Measurements from ENCODE around the gene AHI1. TPM values are rescaled to one million over a fixed set of nuclear protein-coding genes. Genes with fewer than 3 reads are reported as not detected.

Gene AHI1
- total RNA-seq, 1 donor from 2014 or later: 21.0 TPM

DNA sequence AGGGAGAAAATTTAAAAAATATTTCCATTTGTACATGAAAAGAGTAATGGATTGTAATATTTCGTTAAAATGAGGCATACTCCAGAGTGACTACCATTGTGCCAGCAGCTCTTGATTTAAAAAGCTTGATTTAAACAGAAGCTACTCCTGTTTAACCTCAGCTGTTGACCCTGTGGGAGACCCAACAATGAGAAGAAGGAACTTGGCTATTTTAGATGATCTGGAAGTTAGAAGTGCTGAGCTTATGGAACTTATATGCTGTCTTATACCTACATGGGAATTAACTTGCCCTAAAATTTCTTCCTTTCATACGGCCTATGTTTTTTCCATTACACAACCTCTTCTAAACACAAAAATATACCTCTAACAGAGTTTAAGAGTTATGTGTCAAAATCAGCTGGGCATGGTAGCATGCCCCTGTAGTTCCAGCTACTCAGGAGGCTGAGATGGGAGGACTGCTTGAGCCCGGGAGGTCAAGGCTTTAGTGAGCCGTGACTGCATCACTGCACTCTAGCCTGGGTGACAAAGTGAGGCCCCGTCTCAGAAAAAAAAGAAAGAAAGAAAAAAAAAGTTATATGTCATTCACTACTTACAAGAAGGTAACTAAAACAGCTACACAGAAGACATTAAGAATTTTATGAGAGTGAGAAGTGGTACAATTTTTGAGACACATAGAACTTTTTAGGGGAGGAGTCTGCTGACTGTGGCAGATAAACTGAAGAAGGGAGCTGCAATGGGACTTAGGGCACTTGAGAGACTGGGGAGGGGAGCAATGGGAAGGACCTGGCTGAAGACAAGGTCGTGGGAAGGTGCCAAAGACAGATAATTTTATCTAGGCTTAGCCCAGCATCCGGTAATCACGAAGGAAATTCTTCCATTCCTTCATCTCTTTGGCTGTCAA is 176.6 kb downstream of the AHI1 start:
- DNase-seq (no peak), ATAC-seq (ENCODE audit: low read depth) (no peak)
- ChIA-PET POLR2A (no interaction called here), CTCF (no interaction called here)
- Mint-ChIP-seq H3K36me3 (ENCODE audit: low read depth) (peaks cover 3% of the 10 kb centered on the region), H3K27ac (no peak overlapping the region), H3K4me1 (peaks cover 13% of the 10 kb centered on the region), H3K4me3 (no peak overlapping the region), H3K9me3 (no peaks in the 10 kb centered on the region), H3K27me3 (no peaks in the 10 kb centered on the region)
- intact Hi-C loops (cut with micrococcal nuclease): no loop called here
- no peak for TF ChIP-seq CTCF (IDR thresholded peaks at IDR 0.05)

GRCh38 chr6:135319819-135320218 is 177.7 kb downstream of the AHI1 start:
- Mint-ChIP-seq H3K27me3 (no peaks in the 10 kb centered on the region), H3K4me1 (peaks cover 13% of the 10 kb centered on the region), H3K4me3 (no peak overlapping the region), H3K27ac (no peak overlapping the region), H3K36me3 (ENCODE audit: low read depth) (peaks cover 3% of the 10 kb centered on the region), H3K9me3 (no peaks in the 10 kb centered on the region)
- CTCF ChIA-PET: no interaction called here
- intact Hi-C loops (cut with micrococcal nuclease): no loop called here
- ATAC-seq (ENCODE audit: low read depth): no peak
- no peak for DNase-seq
- POLR2A ChIA-PET: no interaction called here
- TF ChIP-seq CTCF (IDR thresholded peaks at IDR 0.05): no peak

DNA sequence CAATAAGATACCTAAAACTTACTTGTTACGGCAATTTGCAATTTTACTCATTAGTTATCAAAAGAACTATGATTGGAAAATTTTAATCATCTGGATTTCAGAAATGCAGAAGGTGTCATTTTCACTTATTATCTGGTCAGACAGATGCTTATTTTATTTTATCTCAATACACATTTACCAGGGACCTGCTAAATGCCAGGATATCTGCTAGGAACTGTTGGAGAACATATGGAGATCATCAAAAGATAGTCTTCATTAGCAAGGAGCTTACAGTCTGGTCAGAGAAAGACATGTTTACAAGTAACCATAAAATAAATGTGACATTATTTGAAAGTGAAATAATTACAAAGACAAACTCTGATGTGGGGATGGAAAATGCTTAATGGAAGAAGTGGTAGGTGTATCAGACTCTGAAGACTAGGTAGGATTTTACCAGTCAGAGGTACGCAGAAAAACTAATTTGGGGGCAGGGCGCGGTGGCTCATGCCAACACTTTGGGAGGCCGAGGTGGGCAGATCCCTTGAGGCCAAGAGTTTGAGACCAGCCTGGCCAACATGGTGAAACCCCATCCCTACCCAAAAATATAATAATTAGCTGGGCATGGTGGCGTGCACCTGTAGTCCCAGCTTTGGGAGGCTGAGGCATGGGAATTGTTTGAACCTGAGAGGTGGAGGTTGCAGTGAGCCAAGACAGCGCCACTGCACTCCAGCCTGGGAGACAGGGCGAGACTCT is 178.6 kb downstream of the AHI1 start:
- CTCF ChIA-PET: no interaction called here
- TF ChIP-seq CTCF (IDR thresholded peaks at IDR 0.05): no peak
- ATAC-seq (ENCODE audit: low read depth) (no peak), DNase-seq (no peak)
- peaks cover 3% of the 10 kb centered on the region for H3K36me3 Mint-ChIP-seq (ENCODE audit: low read depth)
- no peak overlapping the region for H3K4me3 Mint-ChIP-seq
- no peaks in the 10 kb centered on the region for H3K27me3 Mint-ChIP-seq
- POLR2A ChIA-PET: no interaction called here
- peaks cover 13% of the 10 kb centered on the region for H3K4me1 Mint-ChIP-seq
- H3K9me3 Mint-ChIP-seq: no peaks in the 10 kb centered on the region
- no peak overlapping the region for H3K27ac Mint-ChIP-seq
- intact Hi-C loops (cut with micrococcal nuclease): no loop called here

DNA sequence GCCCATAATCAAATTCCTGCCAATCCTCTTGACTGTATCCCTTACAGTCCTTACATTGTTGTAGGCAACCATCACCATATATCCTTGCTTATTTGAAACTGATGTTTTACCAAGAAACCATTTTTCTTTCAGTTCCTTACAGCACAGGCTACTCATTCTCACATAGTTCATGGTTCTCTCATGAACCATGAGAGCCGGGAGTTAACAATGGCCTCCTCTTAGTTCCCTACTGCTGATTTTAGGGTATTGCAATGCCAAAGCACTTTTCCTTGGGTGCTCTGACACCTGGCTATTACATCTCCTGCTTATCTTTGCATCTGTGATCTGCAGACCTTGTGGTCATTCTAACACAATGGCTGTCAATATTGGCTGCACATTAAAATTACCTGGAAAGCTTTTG is 183.0 kb downstream of the AHI1 start:
- peak; percentile 25 for ATAC-seq (ENCODE audit: low read depth)
- Mint-ChIP-seq H3K4me1 (no peaks in the 10 kb centered on the region), H3K4me3 (no peak overlapping the region), H3K9me3 (no peaks in the 10 kb centered on the region), H3K27me3 (no peaks in the 10 kb centered on the region), H3K27ac (no peak overlapping the region), H3K36me3 (ENCODE audit: low read depth) (peaks cover 7% of the 10 kb centered on the region)
- DNase-seq: no peak
- intact Hi-C loops (cut with micrococcal nuclease): no loop called here
- no peak for TF ChIP-seq CTCF (IDR thresholded peaks at IDR 0.05)
- ChIA-PET CTCF (no interaction called here), POLR2A (no interaction called here)

GRCh38 chr6:135311446-135312200 is 185.9 kb downstream of the AHI1 start:
- H3K9me3 Mint-ChIP-seq: no peaks in the 10 kb centered on the region
- intact Hi-C loops (cut with micrococcal nuclease): no loop called here
- peaks cover 6% of the 10 kb centered on the region for H3K36me3 Mint-ChIP-seq (ENCODE audit: low read depth)
- no peak for TF ChIP-seq CTCF (IDR thresholded peaks at IDR 0.05)
- H3K4me1 Mint-ChIP-seq: peaks cover 5% of the 10 kb centered on the region
- ChIA-PET POLR2A (no interaction called here), CTCF (no interaction called here)
- H3K4me3 Mint-ChIP-seq: no peak overlapping the region
- no peak for ATAC-seq (ENCODE audit: low read depth)
- no peak for DNase-seq
- H3K27me3 Mint-ChIP-seq: no peaks in the 10 kb centered on the region
- H3K27ac Mint-ChIP-seq: no peak overlapping the region
